Esophagus (tissue), 2 donors: ENCODE results near the gene EGFL6. TPM values are rescaled to one million over a fixed set of nuclear protein-coding genes. Genes with fewer than 3 reads are reported as not detected.

ENCODE experiments used
- H3K27ac ChIP-seq, 2 donors: one replicate each; pipeline ENCODE4 v1.5.1; 2013; ENCODE audit warnings: low read depth in 2 of 2, mild to moderate bottlenecking in 2 of 2, inconsistent platforms in 1 of 2, low read length in 1 of 2, moderate library complexity in 1 of 2
- H3K27me3 ChIP-seq, 2 donors: one replicate each; pipeline ENCODE4 v1.6.1; 2013; ENCODE audit warnings: low read length in 2 of 2, control low read depth in 1 of 2, mild to moderate bottlenecking in 1 of 2; ENCODE audit not compliant: insufficient read depth in 2 of 2, control insufficient read depth in 1 of 2
- H3K36me3 ChIP-seq, 2 donors: one replicate each; pipeline ENCODE4 v1.6.1; 2013; ENCODE audit warnings: low read length in 1 of 2; ENCODE audit not compliant: control insufficient read depth in 2 of 2, insufficient read depth in 2 of 2
- H3K4me1 ChIP-seq, 2 donors: one replicate each; pipeline ENCODE4 v1.6.1; 2013; ENCODE audit warnings: low read length in 1 of 2; ENCODE audit not compliant: control insufficient read depth in 2 of 2, insufficient read depth in 2 of 2
- H3K4me3 ChIP-seq, 2 donors: one replicate each; pipeline ENCODE4 v1.5.1; 2013; ENCODE audit warnings: low read length in 2 of 2, mild to moderate bottlenecking in 2 of 2, low read depth in 1 of 2, moderate library complexity in 1 of 2
- H3K9me3 ChIP-seq, 2 donors: one replicate each; pipeline ENCODE4 v1.6.1; 2013; ENCODE audit warnings: mild to moderate bottlenecking in 2 of 2, low read depth in 1 of 2, low read length in 1 of 2, moderate library complexity in 1 of 2; ENCODE audit not compliant: control insufficient read depth in 2 of 2, insufficient read depth in 1 of 2
- WGBS, 2 donors: extraction: QIAGEN DNeasy Blood & Tissue Kit; methylation state at CpG; one replicate each; pipeline ENCODE4 v1.1.7; 2013; 5-methylcytosine and 5-hydroxymethylcytosine counted together
- polyA plus RNA-seq, 2 donors: library from polyadenylated mRNA; stranded (reverse); fragments of 200-250 nt; gene quantifications; one replicate each; pipeline ENCODE4 v1.2.3, GENCODE V29; 2013
- donor health status: healthy with polysubstance abuse.
- donor health status: Bipolar disorder and iron deficiency.

The EGFL6 gene
- polyA plus RNA-seq, 2 donors: 3.0 to 3.1 TPM

GRCh38 chrX:13545726-13546125 lies 23.7 kb upstream of the EGFL6 start:
- WGBS, 2 donors: 58 to 86% methylated on average over 2 of the region's 2 CpGs
- Histone ChIP-seq H3K36me3 (no peaks in the 10 kb centered on the region), H3K4me1 (no peaks in the 10 kb centered on the region), H3K9me3 (no peaks in the 10 kb centered on the region), H3K4me3 (no peak overlapping the region), H3K27me3 (no peaks in the 10 kb centered on the region), H3K27ac (no peak overlapping the region)

- H3K27me3 ChIP-seq: no peaks in the 10 kb centered on the region
Measured at GRCh38 chrX:13547671-13548070, 21.7 kb upstream of the EGFL6 start.

GRCh38 chrX:13550346-13550745 lies 19.1 kb upstream of the EGFL6 start:
- H3K27me3 ChIP-seq: no peaks in the 10 kb centered on the region
- no peak overlapping the region for H3K27ac ChIP-seq
- H3K36me3 ChIP-seq: no peaks in the 10 kb centered on the region
- H3K9me3 ChIP-seq: no peaks in the 10 kb centered on the region
- H3K4me3 ChIP-seq: no peak overlapping the region
- H3K4me1 ChIP-seq: no peaks in the 10 kb centered on the region

More at GRCh38 chrX:13547671-13548070, 21.7 kb upstream of the EGFL6 start:
- no peak overlapping the region for H3K27ac ChIP-seq
- H3K4me1 ChIP-seq: no peaks in the 10 kb centered on the region
- no peak overlapping the region for H3K4me3 ChIP-seq
- no peaks in the 10 kb centered on the region for H3K36me3 ChIP-seq
- no peaks in the 10 kb centered on the region for H3K9me3 ChIP-seq

- no peaks in the 10 kb centered on the region for H3K36me3 ChIP-seq
- H3K27me3 ChIP-seq: no peaks in the 10 kb centered on the region
- WGBS, 2 donors: 88 to 92% methylated on average over 3 of the region's 3 CpGs
- H3K4me1 ChIP-seq: no peaks in the 10 kb centered on the region
- H3K9me3 ChIP-seq: no peaks in the 10 kb centered on the region
- H3K27ac ChIP-seq: no peak overlapping the region
- no peak overlapping the region for H3K4me3 ChIP-seq
Measured at GRCh38 chrX:13551610-13552009, 17.8 kb upstream of the EGFL6 start.

- no peak overlapping the region for H3K27ac ChIP-seq
- H3K36me3 ChIP-seq: no peaks in the 10 kb centered on the region
- no peak overlapping the region for H3K4me3 ChIP-seq
- 61 to 90% methylated on average over 1 of the region's 1 CpG for WGBS, 2 donors
- no peaks in the 10 kb centered on the region for H3K27me3 ChIP-seq
- H3K9me3 ChIP-seq: no peaks in the 10 kb centered on the region
- no peaks in the 10 kb centered on the region for H3K4me1 ChIP-seq
Measured at GRCh38 chrX:13552892-13553291, 16.5 kb upstream of the EGFL6 start.

- H3K36me3 ChIP-seq: no peaks in the 10 kb centered on the region
- H3K4me3 ChIP-seq: no peak overlapping the region
- peaks cover 0 to 7% of the 10 kb centered on the region in 2 donors for H3K27me3 ChIP-seq
- WGBS, 2 donors: 26 to 53% methylated on average over 2 of the region's 2 CpGs
- no peaks in the 10 kb centered on the region for H3K9me3 ChIP-seq
- H3K27ac ChIP-seq: no peak overlapping the region
- peaks cover 0 to 2% of the 10 kb centered on the region in 2 donors for H3K4me1 ChIP-seq
Measured at GRCh38 chrX:13565511-13565910, 3.9 kb upstream of the EGFL6 start.

- no peaks in the 10 kb centered on the region for H3K9me3 ChIP-seq
- H3K36me3 ChIP-seq: no peaks in the 10 kb centered on the region
- no peak overlapping the region for H3K27ac ChIP-seq
- 23 to 26% methylated on average over 9 of the region's 9 CpGs for WGBS, 2 donors
- H3K4me3 ChIP-seq: peak overlapping the region in 1 of 2 donors; percentile 0
- peaks cover 0 to 18% of the 10 kb centered on the region in 2 donors for H3K27me3 ChIP-seq
- H3K4me1 ChIP-seq: peaks cover 0 to 2% of the 10 kb centered on the region in 2 donors
Measured at GRCh38 chrX:13570261-13570605, 832 bp downstream of the EGFL6 start.

GRCh38 chrX:13571136-13571535 lies 1.7 kb downstream of the EGFL6 start:
- 62 to 67% methylated on average over 5 of the region's 5 CpGs for WGBS, 2 donors
- Histone ChIP-seq H3K36me3 (no peaks in the 10 kb centered on the region), H3K4me3 (no peak overlapping the region), H3K27ac (no peak overlapping the region), H3K9me3 (no peaks in the 10 kb centered on the region), H3K4me1 (peaks cover 0 to 2% of the 10 kb centered on the region in 2 donors), H3K27me3 (peaks cover 0 to 14% of the 10 kb centered on the region in 2 donors)

GRCh38 chrX:13574600-13574999 lies 5.2 kb downstream of the EGFL6 start:
- peaks cover 0 to 11% of the 10 kb centered on the region in 2 donors for H3K27me3 ChIP-seq
- WGBS, 2 donors: 44 to 54% methylated on average over 1 of the region's 1 CpG

GRCh38 chrX:13579661-13580060 lies 10.3 kb downstream of the EGFL6 start:
- Histone ChIP-seq H3K36me3 (no peaks in the 10 kb centered on the region), H3K9me3 (no peaks in the 10 kb centered on the region), H3K4me3 (no peak overlapping the region), H3K4me1 (no peaks in the 10 kb centered on the region), H3K27ac (no peak overlapping the region), H3K27me3 (peaks cover 0 to 10% of the 10 kb centered on the region in 2 donors)
- 84 to 90% methylated on average over 4 of the region's 4 CpGs for WGBS, 2 donors

More at GRCh38 chrX:13574600-13574999, 5.2 kb downstream of the EGFL6 start:
- Histone ChIP-seq H3K4me3 (no peak overlapping the region), H3K36me3 (no peaks in the 10 kb centered on the region), H3K4me1 (peaks cover 0 to 2% of the 10 kb centered on the region in 2 donors), H3K27ac (no peak overlapping the region), H3K9me3 (no peaks in the 10 kb centered on the region)
